HG03354 (cell line): ENCODE results near the gene GAMT.

ENCODE experiments used
- ATAC-seq: cut with Tn5 transposase; IDR thresholded peaks from one replicate; pipeline ENCODE4 v1.9.1; 2021; ENCODE audit warnings: mild to moderate bottlenecking; ENCODE audit not compliant: unreplicated experiment, poor library complexity, severe bottlenecking

GAMT gene

GRCh38 chr19:1370579-1371361 is 30.6 kb downstream of the GAMT start:
- ATAC-seq: no peak

GRCh38 chr19:1369214-1369805 is 32.0 kb downstream of the GAMT start:
- ATAC-seq: no peak

GRCh38 chr19:1366899-1367870 is 34.2 kb downstream of the GAMT start:
- no peak for ATAC-seq

GRCh38 chr19:1366296-1366695 is 35.0 kb downstream of the GAMT start:
- ATAC-seq: no peak

- ATAC-seq: no peak
Observed at GRCh38 chr19:1365319-1366269, 35.7 kb downstream of the GAMT start.

- no peak for ATAC-seq
Observed at GRCh38 chr19:1364070-1364704, 37.2 kb downstream of the GAMT start.

- no peak for ATAC-seq
Observed at GRCh38 chr19:1363599-1363998, 37.7 kb downstream of the GAMT start.

GRCh38 chr19:1362387-1363257 is 38.7 kb downstream of the GAMT start:
- ATAC-seq: no peak

GRCh38 chr19:1361601-1362386 is 39.5 kb downstream of the GAMT start:
- ATAC-seq: no peak

GRCh38 chr19:1360818-1361461 is 40.4 kb downstream of the GAMT start:
- ATAC-seq: no peak

- ATAC-seq: no peak
Observed at GRCh38 chr19:1360126-1360817, 41.1 kb downstream of the GAMT start.

- ATAC-seq: no peak
Observed at GRCh38 chr19:1357531-1358109, 43.7 kb downstream of the GAMT start.

GRCh38 chr19:1356508-1356865 is 44.9 kb downstream of the GAMT start:
- ATAC-seq: no peak

GRCh38 chr19:1355568-1356507 is 45.5 kb downstream of the GAMT start:
- ATAC-seq: no peak
